Gastroesophageal sphincter (tissue), 4 donors: Measurements from ENCODE around the gene C11orf16. TPM values are rescaled to one million over a fixed set of nuclear protein-coding genes. Genes with fewer than 3 reads are reported as not detected.
A peak's percentile ranks its signal among the peaks of the same experiment; 100 is the strongest.

Experiments used
- ATAC-seq: fragments of 150-250 bp; one replicate; pipeline ENCODE4 v1.9.1; 2016; ENCODE audit warnings: mild to moderate bottlenecking, moderate library complexity
- H3K27ac ChIP-seq, 4 donors: fragments of 200-600 bp; sonication (generic) in 3 of 4; 1 replicate in 3 of 4; 2 replicates in 1 of 4; pipeline ENCODE4 v1.5.1; 2016 to 2019
- H3K27me3 ChIP-seq: fragments of 200-600 bp; sonication (generic); one replicate; pipeline ENCODE4 v1.5.1; 2019
- H3K36me3 ChIP-seq, 2 donors: fragments of 200-600 bp; sonication (generic); one replicate each; pipeline ENCODE4 v1.5.1; 2019; ENCODE audit warnings: control low read depth in 1 of 2
- H3K4me1 ChIP-seq, 3 donors: fragments of 200-600 bp; sonication (generic); 1 replicate in 2 of 3; 2 replicates in 1 of 3; pipeline ENCODE4 v1.5.1; 2016 to 2019; ENCODE audit warnings: control low read depth in 2 of 3
- H3K4me3 ChIP-seq, 2 donors: fragments of 200-600 bp; sonication (generic); one replicate each; pipeline ENCODE4 v1.5.1; 2019; ENCODE audit warnings: mild to moderate bottlenecking in 1 of 2, moderate library complexity in 1 of 2
- H3K9me3 ChIP-seq, 3 donors: fragments of 200-600 bp; sonication (generic); one replicate each; pipeline ENCODE4 v1.5.1; 2017 to 2019; ENCODE audit warnings: control low read depth in 2 of 3
- CTCF ChIP-seq, 4 experiments: fragments of 200-600 bp in 2 of 4; fragments of 450-650 bp in 2 of 4; sonication (generic) in 1 of 4; IDR thresholded peaks; one replicate each; pipeline ENCODE4 v1.5.1; 2017 to 2019; ENCODE audit warnings: antibody characterized with exemption in 4 of 4, mild to moderate bottlenecking in 2 of 4, moderate library complexity in 2 of 4
- EP300 ChIP-seq: sonication (generic); formaldehyde crosslinking; IDR thresholded peaks from one replicate; pipeline ENCODE4 v1.6.1; 2017; ENCODE audit warnings: antibody characterized with exemption, mild to moderate bottlenecking
- POLR2A ChIP-seq, 2 donors: fragments of 450-650 bp; IDR thresholded peaks; one replicate each; pipeline ENCODE4 v1.6.1; 2017; ENCODE audit warnings: antibody characterized with exemption in 2 of 2, mild to moderate bottlenecking in 2 of 2, moderate library complexity in 1 of 2
- POLR2AphosphoS5 ChIP-seq: sonication (generic); formaldehyde crosslinking; IDR thresholded peaks from one replicate; pipeline ENCODE4 v1.6.1; 2017; ENCODE audit warnings: antibody characterized with exemption
- WGBS, 2 donors: methylation state at CpG; one replicate each; pipeline ENCODE4 v1.1.5; 2018; ENCODE audit warnings: low coverage in 1 of 2; 5-methylcytosine and 5-hydroxymethylcytosine counted together
- total RNA-seq, 4 donors: library from RNA; depleted of rRNA; stranded (reverse); fragments of >200 nt; gene quantifications; one replicate each; pipeline ENCODE4 v1.1.0, GENCODE V29; 2016

Gene C11orf16
- total RNA-seq, 4 donors from 2014 or later = not detected

GRCh38 chr11:8971196-8971923 lies 38.6 kb upstream of the C11orf16 start:
- Histone ChIP-seq H3K9me3 (no peaks in the 10 kb centered on the region), H3K27me3 (no peaks in the 10 kb centered on the region), H3K4me3 (no peak overlapping the region), H3K27ac (no peak overlapping the region), H3K4me1 (no peaks in the 10 kb centered on the region), H3K36me3 (no peaks in the 10 kb centered on the region)
- no peak for ATAC-seq
- TF ChIP-seq EP300 (no peak), POLR2A (IDR thresholded peaks at IDR 0.05) (no peak), POLR2AphosphoS5 (no peak), CTCF (IDR thresholded peaks at IDR 0.05) (no peak)
- WGBS, 2 donors = 65 to 71% methylated on average over 2 of the region's 2 CpGs

- ATAC-seq = no peak
- WGBS, 2 donors = 80 to 87% methylated on average over 1 to 4 of the region's 8 CpGs
- H3K4me1 ChIP-seq = peaks cover 5 to 30% (median 18%) of the 10 kb centered on the region in 3 donors
Observed at GRCh38 chr11:8967184-8967583, 34.4 kb upstream of the C11orf16 start.

GRCh38 chr11:8964324-8965320 lies 31.9 kb upstream of the C11orf16 start, which contains the start of gene TMEM9B:
Gene TMEM9B, minus strand, starts transcription at chr11:8964442. Its CDS starts 129 bp downstream, at chr11:8964313.
- WGBS, 2 donors = 0% methylated on average over 4 to 15 of the region's 67 CpGs
- H3K27ac ChIP-seq = peak within 1 kb of the TSS; percentile 83 to 96 (median 94)
- H3K9me3 ChIP-seq = no peaks in the 10 kb centered on the region
- peaks cover 0 to 9% of the 10 kb centered on the region in 2 donors for H3K36me3 ChIP-seq
- TF ChIP-seq POLR2A (IDR thresholded peaks at IDR 0.05) (peak; percentile 92), EP300 (no peak), POLR2AphosphoS5 (peak; percentile 89), CTCF (IDR thresholded peaks at IDR 0.05) (peak in 1 of 4 experiments; percentile 18)
- H3K4me3 ChIP-seq = peak within 1 kb of the TSS; percentile 83 to 89
- ATAC-seq = peak; percentile 97
- no peaks in the 10 kb centered on the region for H3K27me3 ChIP-seq
- peaks cover 5 to 50% (median 18%) of the 10 kb centered on the region in 3 donors for H3K4me1 ChIP-seq

More at GRCh38 chr11:8967184-8967583, 34.4 kb upstream of the C11orf16 start:
- no peaks in the 10 kb centered on the region for H3K9me3 ChIP-seq
- no peaks in the 10 kb centered on the region for H3K27me3 ChIP-seq
- H3K36me3 ChIP-seq = no peaks in the 10 kb centered on the region
- TF ChIP-seq POLR2A (IDR thresholded peaks at IDR 0.05) (no peak), EP300 (no peak), POLR2AphosphoS5 (no peak), CTCF (IDR thresholded peaks at IDR 0.05) (no peak)
- H3K27ac ChIP-seq = no peak overlapping the region
- no peak overlapping the region for H3K4me3 ChIP-seq

GRCh38 chr11:8963569-8964323 lies 31.0 kb upstream of the C11orf16 start:
- Histone ChIP-seq H3K36me3 (peaks cover 0 to 9% of the 10 kb centered on the region in 2 donors), H3K27me3 (no peaks in the 10 kb centered on the region), H3K4me1 (peaks cover 8 to 59% (median 18%) of the 10 kb centered on the region in 3 donors), H3K9me3 (no peaks in the 10 kb centered on the region), H3K4me3 (peak overlapping the region; percentile 83 to 89), H3K27ac (peak overlapping the region; percentile 83 to 96 (median 94))
- TF ChIP-seq POLR2AphosphoS5 (no peak), CTCF (IDR thresholded peaks at IDR 0.05) (no peak), EP300 (no peak), POLR2A (IDR thresholded peaks at IDR 0.05) (no peak)
- ATAC-seq = peak; percentile 78
- 0% methylated on average over 5 to 9 of the region's 39 CpGs for WGBS, 2 donors
